SK-N-SH (cell line): Measurements from ENCODE around the gene SOX8. TPM values are rescaled to one million over a fixed set of nuclear protein-coding genes. Genes with fewer than 3 reads are reported as not detected.

Experiments
- CTCF ChIA-PET: fragments of 300-600, 350-600 bp; formaldehyde crosslinking; extraction: SDS; loops from one replicate; lab custom pipeline; 2021; lab: Yijun Ruan, JAX
- POLR2A ChIA-PET: fragments of 350-600 bp; sonication (Branson Sonifier 250); formaldehyde crosslinking; extraction: SDS; loops from one replicate; lab custom pipeline; 2020; ENCODE audit warnings: antibody characterized with exemption, inconsistent platforms; lab: Yijun Ruan, JAX
- DNase-seq: peaks from one replicate; pipeline ENCODE4 v3.0.0; 2012
- H2AFZ ChIP-seq: fragments of 200-600 bp; sonication (generic); 2 replicates; pipeline ENCODE4 v1.8.1; 2016; ENCODE audit warnings: antibody characterized with exemption, mild to moderate bottlenecking, low read depth
- H3F3A ChIP-seq: fragments of 200-600 bp; sonication (generic); replicated peaks from 2 replicates; pipeline ENCODE3; 2016; ENCODE audit warnings: antibody characterized with exemption, mild to moderate bottlenecking; ENCODE audit not compliant: insufficient read depth
- H3K27ac ChIP-seq, 2 experiments: fragments of 200-500 bp in 1 of 2; fragments of 200-600 bp in 1 of 2; sonication (Bioruptor generic) in 1 of 2; sonication (generic), shearing (Covaris generic) in 1 of 2; 2 replicates each; pipeline versions ENCODE4 v1.5.1 to v1.6.1; 2014 to 2016; ENCODE audit warnings: low read depth in 2 of 2, inconsistent platforms in 1 of 2, low read length in 1 of 2, mild to moderate bottlenecking in 1 of 2, mixed read lengths in 1 of 2
- H3K27me3 ChIP-seq: fragments of 200-600 bp; sonication (generic), shearing (Covaris generic); 2 replicates; pipeline ENCODE4 v1.6.1; 2016; ENCODE audit warnings: mixed run types; ENCODE audit not compliant: insufficient read depth
- H3K36me3 ChIP-seq, 2 experiments: fragments of 200-500 bp in 1 of 2; fragments of 200-600 bp in 1 of 2; sonication (Bioruptor generic) in 1 of 2; sonication (generic) in 1 of 2; replicated peaks in 1 of 2; 2 replicates each; pipeline versions ENCODE3 to v1.5.1; 2014 to 2016; ENCODE audit warnings: low read length in 1 of 2, mild to moderate bottlenecking in 1 of 2; ENCODE audit not compliant: insufficient read depth in 2 of 2, control insufficient read depth in 1 of 2
- H3K4me1 ChIP-seq, 2 experiments: fragments of 200-500 bp in 1 of 2; fragments of 200-600 bp in 1 of 2; sonication (Bioruptor generic) in 1 of 2; sonication (generic), shearing (Covaris generic) in 1 of 2; 2 replicates each; pipeline versions ENCODE4 v1.5.1 to v1.6.1; 2014 to 2016; ENCODE audit warnings: low read depth in 1 of 2, low read length in 1 of 2, mixed run types in 1 of 2; ENCODE audit not compliant: insufficient read depth in 2 of 2, control insufficient read depth in 1 of 2
- H3K4me2 ChIP-seq: fragments of 200-600 bp; sonication (generic), shearing (Covaris generic); 2 replicates; pipeline ENCODE4 v1.6.1; 2017; ENCODE audit warnings: mixed run types
- H3K4me3 ChIP-seq, 2 experiments: fragments of 200-500 bp in 1 of 2; fragments of 200-600 bp in 1 of 2; sonication (Bioruptor generic) in 1 of 2; sonication (generic), shearing (Covaris generic) in 1 of 2; 2 replicates each; pipeline versions ENCODE4 v1.5.1 to v1.8.1; 2014 to 2016; ENCODE audit warnings: low read depth in 2 of 2, inconsistent platforms in 1 of 2, low read length in 1 of 2, mild to moderate bottlenecking in 1 of 2, mixed read lengths in 1 of 2, moderate library complexity in 1 of 2
- H3K79me2 ChIP-seq: fragments of 200-600 bp; sonication (generic); 2 replicates; pipeline ENCODE4 v1.8.1; 2017; ENCODE audit warnings: mild to moderate bottlenecking; ENCODE audit not compliant: insufficient read depth
- H3K9ac ChIP-seq: fragments of 200-600 bp; sonication (generic); 2 replicates; pipeline ENCODE4 v1.6.1; 2017; ENCODE audit warnings: mixed run types
- H3K9me2 ChIP-seq: fragments of 200-600 bp; sonication (generic); 2 replicates; pipeline ENCODE4 v1.6.1; 2017; ENCODE audit warnings: mixed run types
- H3K9me3 ChIP-seq: fragments of 200-600 bp; sonication (generic); 2 replicates; pipeline ENCODE4 v1.6.1; 2017; ENCODE audit warnings: mixed run types, mild to moderate bottlenecking, moderate library complexity
- H4K20me1 ChIP-seq: fragments of 200-600 bp; sonication (generic); 2 replicates; pipeline ENCODE4 v1.6.1; 2017; ENCODE audit warnings: mild to moderate bottlenecking, mixed run types; ENCODE audit not compliant: insufficient read depth
- CTCF ChIP-seq: fragments of 200-600 bp; sonication (generic); IDR thresholded peaks from 2 replicates; pipeline ENCODE4 v1.6.1; 2017; ENCODE audit warnings: antibody characterized with exemption, mild to moderate bottlenecking, moderate library complexity
- EZH2phosphoT487 ChIP-seq: fragments of 200-600 bp; sonication (generic); IDR thresholded peaks from 2 replicates; pipeline ENCODE4 v1.6.1; 2017; ENCODE audit warnings: low read depth, mixed run types, mild to moderate bottlenecking, antibody characterized with exemption, moderate library complexity, borderline replicate concordance
- FOXJ3 ChIP-seq: sonication (generic); formaldehyde crosslinking; IDR thresholded peaks from 2 replicates; pipeline ENCODE4 v1.5.1; 2020; ENCODE audit warnings: mild to moderate bottlenecking, missing genetic modification reagents
- FOXM1 ChIP-seq: IDR thresholded peaks from 2 replicates; pipeline ENCODE4 v1.4.0; 2012; ENCODE audit warnings: low read depth, mild to moderate bottlenecking
- GABPA ChIP-seq: IDR thresholded peaks from 2 replicates; pipeline ENCODE4 v1.4.0; 2012; ENCODE audit warnings: low read depth, mild to moderate bottlenecking
- GATA2 ChIP-seq: sonication (generic); formaldehyde crosslinking; IDR thresholded peaks from 2 replicates; pipeline ENCODE4 v1.5.0; 2020; ENCODE audit warnings: mild to moderate bottlenecking, missing genetic modification reagents
- IRF3 ChIP-seq: fragments of 150-350 bp; IDR thresholded peaks from 2 replicates; pipeline ENCODE4 v1.6.1; 2016; ENCODE audit warnings: mild to moderate bottlenecking, low read depth, low read length
- MAX ChIP-seq: IDR thresholded peaks from 2 replicates; pipeline ENCODE4 v1.4.0; 2012; ENCODE audit warnings: low read depth
- MEF2A ChIP-seq: IDR thresholded peaks from 2 replicates; pipeline ENCODE4 v1.4.0; 2012; ENCODE audit warnings: low read depth, borderline replicate concordance
- MXI1 ChIP-seq: IDR thresholded peaks from 2 replicates; pipeline ENCODE4 v1.6.1; 2012; ENCODE audit warnings: mild to moderate bottlenecking, low read depth, low read length, improper control_type of control experiment
- NRF1 ChIP-seq: IDR thresholded peaks from 2 replicates; pipeline ENCODE4 v1.6.1; 2012; ENCODE audit warnings: low read depth, mild to moderate bottlenecking, low read length
- RAD21 ChIP-seq: IDR thresholded peaks from 2 replicates; pipeline ENCODE4 v1.6.1; 2012; ENCODE audit warnings: mild to moderate bottlenecking, low read length
- REST ChIP-seq: IDR thresholded peaks from 2 replicates; pipeline ENCODE4 v1.6.1; 2012; ENCODE audit warnings: mild to moderate bottlenecking, low read depth, low read length, moderate library complexity
- RXRA ChIP-seq: IDR thresholded peaks from 2 replicates; pipeline ENCODE4 v1.4.0; 2012; ENCODE audit warnings: low read depth, mild to moderate bottlenecking, borderline replicate concordance
- SMC3 ChIP-seq: IDR thresholded peaks from 2 replicates; pipeline ENCODE4 v1.6.1; 2012; ENCODE audit warnings: low read depth, low read length, improper control_type of control experiment
- TAF1 ChIP-seq: IDR thresholded peaks from 2 replicates; pipeline ENCODE4 v1.6.1; 2012; ENCODE audit warnings: low read depth, mild to moderate bottlenecking, low read length, moderate library complexity, borderline replicate concordance
- TCF12 ChIP-seq: IDR thresholded peaks from 2 replicates; pipeline ENCODE4 v1.4.0; 2012
- WGBS: methylation state at CpG from one replicate; pipeline ENCODE4 v1.1.6; 2017; ENCODE audit warnings: low lambda C conversion rate; 5-methylcytosine and 5-hydroxymethylcytosine counted together
- polyA plus RNA-seq, 3 experiments: library from polyadenylated mRNA; depleted of rRNA; stranded (reverse); fragments of >200 nt; gene quantifications; 2 replicates each; pipeline ENCODE4 v1.2.3, GENCODE V29; 2012

SOX8 gene
- polyA plus RNA-seq, 1 of the 3 experiments (the other 2 are of a cell fraction): not detected

- 37% methylated on average over 11 of the region's 14 CpGs for WGBS
- Histone ChIP-seq H3K4me3 (no peak overlapping the region), H2AFZ (no peak overlapping the region), H3K79me2 (no peaks in the 10 kb centered on the region), H4K20me1 (peaks cover 10% of the 10 kb centered on the region; the same call in 1 of the 2 replicates), H3K9ac (no peak overlapping the region), H3K36me3 (no peaks in the 10 kb centered on the region), H3F3A (no peaks in the 10 kb centered on the region), H3K9me2 (no peaks in the 10 kb centered on the region), H3K27me3 (peaks cover 79% of the 10 kb centered on the region), H3K27ac (no peak overlapping the region), H3K9me3 (no peaks in the 10 kb centered on the region), H3K4me2 (no peak overlapping the region), H3K4me1 (no peaks in the 10 kb centered on the region)
- TF ChIP-seq TAF1: no peak
- TF ChIP-seq FOXM1: no peak
- TF ChIP-seq MEF2A: no peak
- no peak for TF ChIP-seq TCF12
- no peak for TF ChIP-seq IRF3
- no peak for TF ChIP-seq MXI1
- no peak for TF ChIP-seq GABPA
- TF ChIP-seq FOXJ3 (CRISPR knock-in tag): no peak
- TF ChIP-seq RXRA: no peak
- TF ChIP-seq NRF1: no peak
- TF ChIP-seq MAX: no peak
- no peak for TF ChIP-seq EZH2phosphoT487
- no peak for TF ChIP-seq REST
- no peak for TF ChIP-seq GATA2 (CRISPR knock-in tag)
- TF ChIP-seq CTCF: no peak
- TF ChIP-seq SMC3: no peak
- no peak for TF ChIP-seq RAD21
- ChIA-PET CTCF (interaction anchor here (0.5 to 2.0 kb wide), 2 partner anchors 44 to 47 kb away, joined by 3 to 6 read pairs; no protein-coding TSS in a partner anchor), POLR2A (no interaction called here)
- no peak for DNase-seq
Observed at GRCh38 chr16:1008085-1008484, 26.5 kb downstream of the SOX8 start.
